HCT116 (cell line): ENCODE measurements around the gene LCN15. TPM values are rescaled to one million over a fixed set of nuclear protein-coding genes. Genes with fewer than 3 reads are reported as not detected.

Experiments
- ATAC-seq: fragments of 200-7000 bp; cut with Tn5 transposase; 2 replicates; pipeline ENCODE4 v1.9.1; 2020; ENCODE audit warnings: mild to moderate bottlenecking, moderate library complexity
- BruUV-seq: library from RNA; stranded (reverse); fragments of 400-500 nt; replicated peaks from 2 replicates; lab custom pipeline; 2021; lab: Mats Ljungman, UMichigan
- CTCF ChIA-PET: fragments of 300-600 bp; sonication (Branson Sonifier 250); formaldehyde crosslinking; loops from one replicate; lab custom pipeline; 2021; ENCODE audit warnings: antibody characterized with exemption; lab: Charles Lee
- POLR2A ChIA-PET: fragments of 300-600, 350-600 bp; sonication (Branson Sonifier 250); formaldehyde crosslinking; loops from one replicate; lab custom pipeline; 2021; ENCODE audit warnings: antibody characterized with exemption; lab: Charles Lee
- RAD21 ChIA-PET, 2 experiments: fragments of 300-600 bp; sonication (Branson Sonifier 250); formaldehyde crosslinking; loops; one replicate each; lab custom pipeline; 2023; ENCODE audit warnings: low total read pairs in 2 of 2; ENCODE audit not compliant: uncharacterized antibody in 2 of 2, unreplicated experiment in 2 of 2, low non-redundant PET in 1 of 2; lab: Charles Lee
- DNase-seq: peaks from one replicate; pipeline ENCODE4 v3.0.0-alpha.2; 2010; ENCODE audit warnings: low read depth, low spot score
- H2AFZ ChIP-seq: fragments of 200-600 bp; shearing (Covaris generic), sonication (generic); 2 replicates; pipeline ENCODE4 v1.6.1; 2017; ENCODE audit warnings: low read depth, mixed run types, mixed read lengths, antibody characterized with exemption, low read length; ENCODE audit not compliant: poor library complexity, severe bottlenecking
- H3K27ac ChIP-seq: 2 replicates; pipeline ENCODE4 v1.5.1; 2012; ENCODE audit warnings: low read depth, low read length
- H3K27me3 ChIP-seq: fragments of 200-600 bp; sonication (generic); 2 replicates; pipeline ENCODE4 v1.6.1; 2016; ENCODE audit warnings: mixed run types, low read length, mixed read lengths; ENCODE audit not compliant: insufficient read depth
- H3K36me3 ChIP-seq, 2 experiments: fragments of 200-500 bp in 1 of 2; fragments of 200-600 bp in 1 of 2; sonication (Bioruptor generic) in 1 of 2; sonication (generic) in 1 of 2; 2 replicates each; pipeline versions ENCODE4 v1.5.1 to v1.6.1; 2014 to 2016; ENCODE audit warnings: low read length in 2 of 2, inconsistent platforms in 1 of 2, mixed read lengths in 1 of 2, mixed run types in 1 of 2; ENCODE audit not compliant: insufficient read depth in 2 of 2, control insufficient read depth in 1 of 2
- H3K4me1 ChIP-seq, 2 experiments: fragments of 200-600 bp in 1 of 2; sonication (generic) in 1 of 2; 2 replicates each; pipeline versions ENCODE4 v1.5.1 to v1.6.1; 2012 to 2017; ENCODE audit warnings: low read length in 2 of 2, inconsistent platforms in 1 of 2, mild to moderate bottlenecking in 1 of 2, mixed read lengths in 1 of 2, mixed run types in 1 of 2, moderate library complexity in 1 of 2; ENCODE audit not compliant: insufficient read depth in 2 of 2, control insufficient read depth in 1 of 2
- H3K4me2 ChIP-seq: fragments of 200-600 bp; sonication (generic); 2 replicates; pipeline ENCODE4 v1.6.1; 2017; ENCODE audit warnings: mixed run types, low read length, mixed read lengths
- H3K4me3 ChIP-seq, 2 experiments: fragments of 200-600 bp in 1 of 2; sonication (generic) in 1 of 2; replicated peaks in 1 of 2; 2 replicates each; pipeline ENCODE4 v1.5.1; 2011 to 2016; ENCODE audit warnings: low read length in 2 of 2, control low read depth in 1 of 2, low read depth in 1 of 2, mild to moderate bottlenecking in 1 of 2, mixed read lengths in 1 of 2, mixed run types in 1 of 2
- H3K79me2 ChIP-seq: fragments of 200-600 bp; sonication (generic); 2 replicates; pipeline ENCODE4 v1.6.1; 2017; ENCODE audit warnings: mild to moderate bottlenecking, mixed run types, low read length, moderate library complexity, mixed read lengths; ENCODE audit not compliant: insufficient read depth
- H3K9ac ChIP-seq: fragments of 200-600 bp; sonication (generic); 2 replicates; pipeline ENCODE4 v1.6.1; 2016; ENCODE audit warnings: low read length, mixed read lengths
- H3K9me2 ChIP-seq: fragments of 200-600 bp; sonication (generic), shearing (Covaris generic); 2 replicates; pipeline ENCODE4 v1.6.1; 2017; ENCODE audit warnings: mixed run types, mild to moderate bottlenecking, moderate library complexity; ENCODE audit not compliant: insufficient read depth
- H3K9me3 ChIP-seq, 2 experiments: fragments of 200-500 bp in 1 of 2; fragments of 200-600 bp in 1 of 2; sonication (Bioruptor generic) in 1 of 2; sonication (generic) in 1 of 2; 2 replicates each; pipeline ENCODE4 v1.6.1; 2014 to 2017; ENCODE audit warnings: low read length in 2 of 2, mixed read lengths in 2 of 2, inconsistent platforms in 1 of 2, low read depth in 1 of 2, mild to moderate bottlenecking in 1 of 2, mixed run types in 1 of 2, moderate library complexity in 1 of 2; ENCODE audit not compliant: control insufficient read depth in 1 of 2, insufficient read depth in 1 of 2
- H4K20me1 ChIP-seq: fragments of 200-600 bp; sonication (generic), shearing (Covaris generic); 2 replicates; pipeline ENCODE4 v1.6.1; 2017; ENCODE audit warnings: mixed run types, mild to moderate bottlenecking, moderate library complexity; ENCODE audit not compliant: insufficient read depth
- CEBPB ChIP-seq: IDR thresholded peaks from 2 replicates; pipeline ENCODE4 v1.6.1; 2012; ENCODE audit warnings: low read depth
- EGR1 ChIP-seq: IDR thresholded peaks from 2 replicates; pipeline ENCODE4 v1.6.1; 2012; ENCODE audit warnings: low read depth
- EZH2 ChIP-seq: fragments of 200-600 bp; sonication (generic); IDR thresholded peaks from 2 replicates; pipeline ENCODE4 v1.6.1; 2017; ENCODE audit warnings: antibody characterized with exemption, mixed run types
- FOSL1 ChIP-seq: IDR thresholded peaks from 2 replicates; pipeline ENCODE4 v1.6.1; 2012; ENCODE audit warnings: low read depth
- POLR2A ChIP-seq: IDR thresholded peaks from 2 replicates; pipeline ENCODE4 v1.7.0; 2011; ENCODE audit warnings: borderline replicate concordance; ENCODE audit not compliant: insufficient read depth, insufficient read length; ENCODE audit errors: extremely low read depth
- POLR2AphosphoS5 ChIP-seq: IDR thresholded peaks from 2 replicates; pipeline ENCODE4 v1.6.1; 2011; ENCODE audit warnings: mild to moderate bottlenecking, low read depth, low read length, moderate library complexity
- SRF ChIP-seq: IDR thresholded peaks from 2 replicates; pipeline ENCODE4 v1.6.1; 2012; ENCODE audit warnings: low read depth
- TCF7L2 ChIP-seq: IDR thresholded peaks from 2 replicates; pipeline ENCODE4 v1.7.0; 2011; ENCODE audit warnings: borderline replicate concordance, inconsistent platforms; ENCODE audit not compliant: insufficient read depth, insufficient read length; ENCODE audit errors: extremely low read depth
- ZFX ChIP-seq: fragments of 450-650 bp; IDR thresholded peaks from 2 replicates; pipeline ENCODE4 v1.6.1; 2017
- intact Hi-C: fragments of 100-400 bp; cut with micrococcal nuclease; formaldehyde crosslinking; loops from 2 replicates; pipeline ENCODE4 v1.10.0; 2022
- total RNA-seq: library from RNA; stranded (reverse); gene quantifications from one replicate; pipeline ENCODE4 v1.2.1, GENCODE V29; 2021; ENCODE audit not compliant: unreplicated experiment
- TF ChIP-seq, protein P1 (sequence below), 3 experiments: fragments of 200-600 bp in 1 of 3; sonication (generic) in 1 of 3; IDR thresholded peaks in 2 of 3; conservative IDR thresholded peaks in 1 of 3; 2 replicates each; pipeline ENCODE4 v1.5.1; 2012 to 2017; ENCODE audit warnings: low read depth in 2 of 3, low read length in 2 of 3, antibody characterized with exemption in 1 of 3, borderline replicate concordance in 1 of 3, control low read depth in 1 of 3, mild to moderate bottlenecking in 1 of 3, mixed read lengths in 1 of 3, mixed run types in 1 of 3, moderate library complexity in 1 of 3; ENCODE audit not compliant: insufficient read depth in 1 of 3
- TF ChIP-seq, protein P2 (sequence below): IDR thresholded peaks from 2 replicates; pipeline ENCODE4 v1.6.1; 2012
- TF ChIP-seq, protein P3 (sequence below): IDR thresholded peaks from 2 replicates; pipeline ENCODE4 v1.6.1; 2012

LCN15 gene
- total RNA-seq, 1 experiment from 2014 or later: 0.76 TPM

DNA sequence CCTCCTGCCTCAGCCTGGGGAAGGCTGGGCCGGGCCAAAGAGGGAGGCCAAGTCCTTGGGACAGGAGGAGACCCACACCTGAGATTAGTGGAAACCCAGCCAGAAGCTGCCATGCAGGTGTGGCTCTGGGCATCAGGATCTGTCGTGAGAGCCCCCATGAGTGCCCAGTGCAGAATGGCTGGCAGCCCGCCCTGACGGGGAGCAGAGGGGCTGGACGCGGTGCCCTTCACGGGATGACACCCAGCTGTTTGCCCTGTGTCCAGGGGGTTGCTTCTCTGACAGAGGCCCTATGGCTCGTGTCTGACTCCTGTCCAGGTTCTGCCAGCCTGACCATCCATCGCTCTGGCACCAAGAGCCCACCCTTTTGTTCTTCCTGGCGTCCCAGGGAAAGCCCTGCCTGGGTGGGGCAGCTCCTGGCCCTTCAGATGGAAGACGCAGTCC is 43.4 kb downstream of the LCN15 start:
- Histone ChIP-seq H2AFZ (no peak overlapping the region), H3K36me3 (peaks cover 19 to 28% of the 10 kb centered on the region in 2 experiments; a peak in 3 of 4 replicates), H3K4me1 (peaks cover 3 to 37% of the 10 kb centered on the region in 2 experiments; a peak in 3 of 4 replicates), H3K4me3 (no peak overlapping the region), H3K27ac (no peak overlapping the region), H4K20me1 (peaks cover 26% of the 10 kb centered on the region; the same call in 1 of the 2 replicates), H3K4me2 (no peak overlapping the region), H3K9me2 (no peaks in the 10 kb centered on the region), H3K9ac (no peak overlapping the region), H3K79me2 (peaks cover 23% of the 10 kb centered on the region), H3K27me3 (no peaks in the 10 kb centered on the region), H3K9me3 (no peaks in the 10 kb centered on the region)
- ChIA-PET RAD21 (no interaction called here), CTCF (no interaction called here), POLR2A (no interaction called here)
- intact Hi-C loops: no loop called here
- no TSS peak for BruUV-seq
- ATAC-seq: no peak
- TF ChIP-seq SRF (no peak), POLR2A (no peak), EGR1 (no peak), TCF7L2 (no peak), POLR2AphosphoS5 (no peak), FOSL1 (no peak), EZH2 (no peak), ZFX (no peak), CEBPB (no peak)
- TF ChIP-seq, protein P1, sequence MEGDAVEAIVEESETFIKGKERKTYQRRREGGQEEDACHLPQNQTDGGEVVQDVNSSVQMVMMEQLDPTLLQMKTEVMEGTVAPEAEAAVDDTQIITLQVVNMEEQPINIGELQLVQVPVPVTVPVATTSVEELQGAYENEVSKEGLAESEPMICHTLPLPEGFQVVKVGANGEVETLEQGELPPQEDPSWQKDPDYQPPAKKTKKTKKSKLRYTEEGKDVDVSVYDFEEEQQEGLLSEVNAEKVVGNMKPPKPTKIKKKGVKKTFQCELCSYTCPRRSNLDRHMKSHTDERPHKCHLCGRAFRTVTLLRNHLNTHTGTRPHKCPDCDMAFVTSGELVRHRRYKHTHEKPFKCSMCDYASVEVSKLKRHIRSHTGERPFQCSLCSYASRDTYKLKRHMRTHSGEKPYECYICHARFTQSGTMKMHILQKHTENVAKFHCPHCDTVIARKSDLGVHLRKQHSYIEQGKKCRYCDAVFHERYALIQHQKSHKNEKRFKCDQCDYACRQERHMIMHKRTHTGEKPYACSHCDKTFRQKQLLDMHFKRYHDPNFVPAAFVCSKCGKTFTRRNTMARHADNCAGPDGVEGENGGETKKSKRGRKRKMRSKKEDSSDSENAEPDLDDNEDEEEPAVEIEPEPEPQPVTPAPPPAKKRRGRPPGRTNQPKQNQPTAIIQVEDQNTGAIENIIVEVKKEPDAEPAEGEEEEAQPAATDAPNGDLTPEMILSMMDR (IDR thresholded peaks at IDR 0.05 in 2 of 3, conservative IDR thresholded peaks at IDR 0.05 in 1 of 3; ENCODE audit: borderline replicate concordance in 1 of 3, insufficient read depth in 1 of 3, low read depth in 2 of 3, low read length in 2 of 3): no peak
- TF ChIP-seq, protein P2, sequence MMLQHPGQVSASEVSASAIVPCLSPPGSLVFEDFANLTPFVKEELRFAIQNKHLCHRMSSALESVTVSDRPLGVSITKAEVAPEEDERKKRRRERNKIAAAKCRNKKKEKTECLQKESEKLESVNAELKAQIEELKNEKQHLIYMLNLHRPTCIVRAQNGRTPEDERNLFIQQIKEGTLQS: no peak
- TF ChIP-seq, protein P3, sequence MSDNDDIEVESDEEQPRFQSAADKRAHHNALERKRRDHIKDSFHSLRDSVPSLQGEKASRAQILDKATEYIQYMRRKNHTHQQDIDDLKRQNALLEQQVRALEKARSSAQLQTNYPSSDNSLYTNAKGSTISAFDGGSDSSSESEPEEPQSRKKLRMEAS: no peak
- no peak for DNase-seq
